ENCODE data around the gene ALX4. TPM values are rescaled to one million over a fixed set of nuclear protein-coding genes. Genes with fewer than 3 reads are reported as not detected.

The ALX4 gene
- total RNA-seq, 1 experiment from 2014 or later, result not detected

GRCh38 chr11:44335052-44335760 lies 25.3 kb upstream of the ALX4 start:
- DNase-seq (ENCODE audit: low spot score), result no peak

DNA sequence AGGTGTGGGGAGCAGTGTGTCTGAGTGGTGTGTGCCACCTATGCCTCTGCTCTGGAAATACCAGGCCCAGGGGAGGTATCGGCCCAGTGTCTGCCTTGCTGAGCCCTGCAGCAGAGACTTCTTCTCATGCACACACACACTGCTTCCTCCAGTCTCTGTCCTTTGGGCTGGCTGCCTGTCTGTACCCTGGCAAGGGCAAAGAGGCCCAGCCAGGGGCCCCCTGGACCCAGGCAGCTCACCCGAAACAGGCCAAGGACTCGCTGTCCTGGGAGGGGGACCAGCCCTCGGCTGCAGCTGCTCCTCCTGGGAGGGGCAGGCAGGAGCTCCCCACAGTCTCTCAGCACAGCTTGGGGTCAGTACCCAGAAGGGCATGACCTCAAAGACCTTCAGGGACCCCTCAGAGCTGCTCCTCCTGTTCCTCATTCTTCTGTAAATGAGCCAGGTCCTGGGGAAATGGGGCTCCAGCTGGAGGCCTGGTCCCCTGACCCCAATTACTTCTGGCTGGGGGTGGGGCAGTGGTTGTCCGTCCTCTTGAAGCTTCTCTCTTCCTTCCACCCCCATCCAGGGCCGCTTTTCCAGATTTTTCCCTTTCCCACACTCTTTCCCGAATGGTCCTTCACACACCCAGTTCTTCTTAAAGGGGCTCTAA lies 24.5 kb upstream of the ALX4 start:
- DNase-seq (ENCODE audit: low spot score), result no peak

DNA sequence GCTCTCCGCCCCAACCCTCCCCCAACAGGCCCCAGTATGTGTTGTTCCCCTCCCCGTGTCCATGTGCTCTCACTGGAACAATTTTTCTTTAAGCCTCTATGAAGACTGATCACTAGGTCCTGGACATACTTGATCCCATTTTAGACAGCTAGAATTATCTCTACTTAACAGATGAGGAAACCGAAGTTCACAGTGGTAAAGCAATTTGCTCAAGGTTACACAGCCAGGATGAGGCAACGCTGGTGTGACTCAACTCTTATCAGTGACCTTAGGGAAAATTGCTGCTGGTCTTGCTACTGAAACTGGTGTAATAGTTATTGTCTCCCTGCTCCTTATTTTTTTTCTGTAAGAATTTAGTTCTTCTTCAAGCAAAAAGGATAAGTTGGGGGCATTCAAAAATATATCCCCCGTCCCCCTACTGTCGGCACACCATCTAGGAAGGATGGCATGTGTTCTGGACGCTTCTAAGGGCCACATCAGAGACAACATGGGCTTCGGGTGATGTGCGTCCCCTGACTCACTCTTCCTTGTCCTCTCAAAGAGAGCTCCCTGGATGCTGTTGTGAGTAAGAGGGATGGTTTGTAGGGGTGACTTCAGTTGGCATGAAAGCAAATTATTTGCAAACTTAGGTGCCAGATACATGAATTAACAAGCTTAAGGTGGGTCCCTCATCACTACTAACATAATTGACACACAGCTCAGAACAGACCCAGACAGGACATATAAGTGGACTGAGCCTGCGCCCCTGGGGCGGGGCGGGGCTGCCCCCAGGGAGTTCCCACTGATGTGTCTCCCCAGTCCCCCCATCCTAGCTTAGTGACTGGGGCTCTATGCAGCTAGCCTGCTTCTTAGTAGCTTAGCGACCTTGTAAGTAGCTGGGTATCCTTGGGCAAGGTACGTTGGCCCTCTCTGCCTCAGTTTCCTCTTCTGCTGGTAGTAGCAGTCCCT lies 23.6 kb upstream of the ALX4 start:
- DNase-seq (ENCODE audit: low spot score), result no peak

GRCh38 chr11:44332665-44333064 lies 22.7 kb upstream of the ALX4 start:
- DNase-seq (ENCODE audit: low spot score), result no peak

DNA sequence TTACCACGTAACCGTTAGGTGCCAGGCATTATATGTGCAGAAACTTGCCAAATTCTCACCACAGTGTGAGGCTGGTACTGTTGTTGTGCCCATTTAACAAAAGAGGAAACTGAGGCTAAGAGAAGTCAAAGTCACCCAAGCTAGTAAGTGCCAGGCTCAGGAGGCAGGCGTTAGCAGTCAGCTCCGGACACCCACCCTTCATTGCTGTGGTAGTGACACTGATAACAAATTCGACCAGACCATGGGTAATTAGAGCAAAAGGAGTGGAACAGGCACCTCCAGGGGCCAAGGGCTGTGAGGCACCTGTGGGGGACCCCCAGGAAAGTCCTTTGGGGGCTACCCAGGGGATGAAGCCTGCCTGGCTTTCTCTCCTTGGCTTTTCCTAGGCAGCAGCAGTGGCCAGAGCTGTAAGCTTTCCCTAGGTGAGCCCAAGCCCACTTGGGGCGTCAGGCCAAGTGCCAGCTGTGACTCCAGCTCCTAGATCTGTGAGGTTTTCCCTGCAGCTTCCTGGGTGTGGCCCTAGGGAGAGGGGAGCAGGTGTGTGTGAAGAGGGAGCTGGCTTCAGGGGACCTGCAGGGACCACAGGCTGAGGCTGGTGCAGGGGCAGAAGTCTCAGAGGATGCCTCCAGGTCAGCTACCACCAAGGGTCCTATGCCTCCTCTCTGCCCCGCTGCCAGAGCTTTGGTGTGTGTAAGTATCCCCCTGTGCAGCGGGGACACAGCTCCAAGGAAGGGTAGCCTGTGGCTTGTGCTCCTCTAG lies 19.7 kb upstream of the ALX4 start:
- DNase-seq (ENCODE audit: low spot score), result no peak

GRCh38 chr11:44328138-44328660 lies 18.3 kb upstream of the ALX4 start:
- no peak for DNase-seq (ENCODE audit: low spot score)

GRCh38 chr11:44327730-44328129 lies 17.8 kb upstream of the ALX4 start:
- DNase-seq (ENCODE audit: low spot score), result no peak

GRCh38 chr11:44326615-44327475 lies 16.9 kb upstream of the ALX4 start:
- DNase-seq (ENCODE audit: low spot score), result no peak

- DNase-seq (ENCODE audit: low spot score), result no peak
Observed at GRCh38 chr11:44325698-44326097, 15.8 kb upstream of the ALX4 start.

DNA sequence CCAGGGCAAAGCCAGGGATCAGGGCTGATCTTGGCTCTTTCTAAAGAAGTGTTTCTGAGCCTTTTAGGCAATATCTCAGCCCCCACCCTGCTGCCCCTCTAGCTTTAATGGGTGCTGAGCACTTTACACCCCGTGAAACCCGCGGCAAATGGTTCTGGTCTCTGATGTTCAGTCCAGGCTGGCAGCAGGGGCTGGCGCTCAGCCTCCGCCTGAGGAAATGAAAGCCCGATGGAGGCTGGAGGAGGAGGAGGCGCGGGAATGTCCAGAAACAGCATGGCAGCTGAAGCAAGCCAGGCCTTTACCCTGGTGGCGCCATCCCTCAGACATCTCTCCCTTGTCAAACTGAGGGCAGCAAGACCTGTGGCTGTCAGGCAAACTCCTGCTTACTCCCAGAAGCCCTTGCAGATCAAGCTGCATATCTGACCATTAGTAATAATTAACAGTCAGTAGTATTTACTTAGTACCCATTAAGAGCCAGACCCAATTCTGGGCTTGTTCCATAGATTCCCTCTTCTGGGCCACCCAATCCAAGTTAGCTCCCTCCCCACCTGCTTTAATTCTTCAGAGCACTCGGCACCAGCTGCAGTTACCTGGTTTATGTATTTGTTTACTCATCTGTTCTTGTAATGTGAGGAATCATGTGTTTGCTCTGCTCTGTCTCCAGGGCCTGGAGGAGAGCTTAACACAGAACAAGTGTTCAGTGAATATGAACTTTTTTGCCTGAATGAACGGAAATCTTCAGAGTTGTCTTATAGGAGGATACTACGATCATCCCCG lies 15.0 kb upstream of the ALX4 start:
- DNase-seq (ENCODE audit: low spot score), result no peak

- DNase-seq (ENCODE audit: low spot score), result no peak
Observed at GRCh38 chr11:44324222-44324621, 14.3 kb upstream of the ALX4 start.

GRCh38 chr11:44322243-44322642 lies 12.3 kb upstream of the ALX4 start:
- DNase-seq (ENCODE audit: low spot score), result no peak

DNA sequence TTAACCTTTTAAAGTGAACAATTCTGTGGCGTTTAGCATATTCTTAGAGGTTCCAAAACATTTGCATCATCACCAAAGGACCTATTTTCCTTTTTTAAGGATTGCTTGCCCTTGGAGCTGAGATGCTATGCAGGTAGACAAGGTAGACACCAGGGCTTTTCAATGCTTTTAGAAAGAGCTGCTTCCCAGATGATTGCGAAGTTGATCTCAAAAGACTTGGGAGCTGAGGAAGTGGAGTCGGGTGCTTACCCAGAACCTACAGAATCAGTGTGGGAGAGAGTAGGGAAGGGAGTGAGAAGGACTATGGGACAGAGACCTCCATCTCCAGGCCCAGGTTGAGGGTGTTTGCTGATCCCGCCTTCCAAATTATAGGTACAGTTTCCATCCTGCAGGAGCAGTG lies 11.1 kb upstream of the ALX4 start:
- DNase-seq (ENCODE audit: low spot score), result no peak

DNA sequence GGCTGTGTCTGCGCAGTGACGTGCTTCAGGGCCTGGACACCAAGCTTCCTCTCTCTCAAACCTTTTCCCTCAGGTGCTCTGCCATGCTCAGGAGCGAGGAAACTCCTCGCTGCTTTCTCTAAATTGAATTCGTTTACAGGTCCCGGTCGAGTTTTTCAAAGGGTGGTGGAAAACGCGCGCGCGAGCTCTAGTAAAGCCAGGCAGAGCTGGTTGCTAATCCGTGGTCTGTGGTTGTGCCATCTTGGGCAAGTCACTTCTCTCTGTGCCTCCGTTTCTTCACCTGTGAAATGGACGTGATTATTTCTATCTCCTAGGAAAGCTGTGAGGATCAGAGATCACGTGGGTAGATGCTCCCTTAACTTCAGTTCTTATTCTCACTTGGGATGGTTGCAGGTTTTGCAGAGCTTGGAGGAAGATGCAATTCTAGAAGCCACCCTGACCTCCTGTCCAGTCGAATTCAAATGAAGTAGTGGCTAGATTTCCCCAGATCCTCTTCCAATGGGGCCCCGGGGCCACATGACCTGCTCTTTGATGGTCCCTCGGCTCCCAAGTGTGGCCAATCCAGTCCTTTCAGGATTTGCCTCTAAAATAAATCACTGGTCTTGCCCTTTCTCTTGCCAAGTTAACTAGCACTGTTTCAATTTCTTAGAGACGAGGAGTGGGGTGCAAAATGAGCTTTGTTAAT lies 10.5 kb upstream of the ALX4 start:
- no peak for DNase-seq (ENCODE audit: low spot score)

DNA sequence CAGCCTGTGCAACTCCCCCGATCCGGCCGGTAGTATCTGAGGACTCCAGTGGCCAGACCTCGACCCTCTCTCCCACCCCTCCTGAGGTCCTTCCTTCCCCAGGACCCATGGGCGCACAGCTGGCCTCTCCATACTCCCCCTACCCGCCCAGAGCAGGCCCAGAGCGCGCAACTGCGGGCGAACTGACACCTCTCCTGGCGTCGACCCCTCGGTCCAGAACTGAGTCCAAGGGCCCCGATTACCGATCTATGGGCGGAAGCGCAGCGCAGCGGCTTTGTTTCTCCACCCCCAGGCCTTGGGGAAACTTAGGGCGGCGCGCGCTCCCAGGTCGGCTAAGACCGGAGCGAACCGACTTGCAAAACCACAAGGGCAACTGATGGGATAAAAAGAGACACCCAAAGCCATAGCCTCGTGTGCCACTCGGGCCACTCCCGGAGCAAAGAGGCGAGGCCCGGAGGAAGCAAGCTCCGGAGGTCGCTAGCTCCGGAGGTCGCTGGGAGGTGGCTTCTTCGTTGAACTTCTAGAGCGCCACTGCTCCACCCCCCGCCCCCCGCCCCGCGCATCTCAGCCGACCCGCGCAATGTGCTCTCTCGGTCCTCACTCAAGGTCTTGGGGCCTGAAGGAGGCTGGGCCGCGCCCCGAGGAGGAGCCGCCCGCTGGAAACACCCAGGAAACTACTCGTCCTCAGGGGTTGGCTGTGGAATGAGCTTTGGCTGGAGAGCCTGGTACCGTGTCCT lies 9.8 kb upstream of the ALX4 start:
- DNase-seq (ENCODE audit: low spot score), result no peak

- no peak for DNase-seq (ENCODE audit: low spot score)
Observed at GRCh38 chr11:44319170-44319551, 9.2 kb upstream of the ALX4 start.

- no peak for DNase-seq (ENCODE audit: low spot score)
Observed at GRCh38 chr11:44318369-44318768, 8.4 kb upstream of the ALX4 start.

GRCh38 chr11:44316659-44317240 lies 6.8 kb upstream of the ALX4 start:
- DNase-seq (ENCODE audit: low spot score), result no peak
